Measurements from ENCODE around the gene MSANTD7.
"Not testable (repeated sequence)": the region's sequence is repeated elsewhere in the genome, so short reads cannot be mapped to it uniquely, and the experiment has no call there.

MSANTD7 gene

DNA sequence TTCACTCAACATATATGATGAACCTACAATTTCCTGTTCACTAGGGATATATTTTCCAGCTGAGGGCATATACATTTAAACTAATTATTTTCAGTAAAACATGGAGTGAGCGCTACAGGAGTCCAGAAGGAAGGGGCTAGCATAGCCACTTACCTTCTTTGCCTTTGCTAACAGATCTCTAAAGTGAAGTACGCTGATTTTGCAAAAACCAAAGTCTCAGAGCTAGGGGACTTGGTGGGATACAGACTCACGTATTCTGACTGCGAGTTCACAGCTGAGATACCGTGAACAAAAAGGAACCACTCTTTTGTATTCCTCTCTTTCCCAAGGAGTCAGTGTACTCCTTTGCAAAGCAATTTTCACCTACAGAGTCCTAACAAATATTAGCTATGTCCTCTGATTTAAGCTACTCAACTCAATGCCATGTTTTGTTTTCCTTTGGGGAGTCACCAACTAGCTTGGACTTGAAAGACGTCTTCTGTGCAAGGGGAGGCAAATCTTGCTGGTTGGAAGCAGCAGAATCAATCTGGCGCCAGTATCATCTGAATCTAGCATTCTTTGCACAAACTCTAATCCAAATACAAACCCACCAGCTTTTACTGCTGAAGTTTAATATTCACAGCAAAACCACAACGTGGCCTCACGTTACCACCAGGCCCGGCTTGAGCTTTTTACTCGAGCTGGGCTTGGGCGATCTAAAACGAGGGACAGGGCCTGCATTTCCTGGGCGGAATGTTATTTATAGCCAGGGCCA lies 926 bp upstream of the MSANTD7 start:
- in situ Hi-C loops (cut with MboI; ENCODE audit: low sequenced_read_pairs): no loop called here

DNA sequence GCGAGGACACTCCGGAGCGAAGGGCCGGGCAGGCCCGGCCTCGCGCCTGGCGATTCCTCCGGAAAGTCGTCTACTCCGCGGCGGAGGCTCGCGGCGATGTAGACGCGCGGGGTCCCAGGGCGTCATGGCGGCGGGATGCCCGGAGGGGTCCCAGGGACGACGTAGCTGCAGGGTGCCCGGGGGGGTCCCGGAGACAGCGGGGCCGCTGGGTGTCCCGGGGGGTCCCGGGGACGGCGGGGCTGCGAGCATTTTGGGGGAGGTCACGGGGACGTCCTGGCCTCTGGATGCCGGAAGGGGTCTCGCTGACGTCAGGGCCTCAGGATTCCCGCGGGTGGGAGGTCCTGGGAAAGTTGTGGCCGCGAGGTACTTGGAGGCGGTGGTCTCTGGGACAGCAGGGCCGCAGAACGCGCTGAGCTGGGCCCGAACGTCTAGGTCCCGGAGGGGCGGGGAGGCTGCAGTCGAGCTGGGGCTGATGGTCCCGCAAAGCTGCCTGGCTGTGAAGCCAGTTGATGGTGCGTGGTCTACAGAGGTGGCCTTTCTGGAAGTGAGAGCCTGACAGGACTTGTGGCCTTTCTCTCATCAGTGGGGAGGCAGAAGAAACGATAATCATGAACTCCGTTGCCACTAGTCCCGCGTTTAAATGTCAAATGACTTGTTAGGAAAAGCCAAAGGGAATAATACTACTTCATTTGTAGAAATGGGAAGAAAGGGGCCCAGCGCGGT lies 637 bp downstream of the MSANTD7 start:
- in situ Hi-C loops (cut with MboI; ENCODE audit: low sequenced_read_pairs): no loop called here

DNA sequence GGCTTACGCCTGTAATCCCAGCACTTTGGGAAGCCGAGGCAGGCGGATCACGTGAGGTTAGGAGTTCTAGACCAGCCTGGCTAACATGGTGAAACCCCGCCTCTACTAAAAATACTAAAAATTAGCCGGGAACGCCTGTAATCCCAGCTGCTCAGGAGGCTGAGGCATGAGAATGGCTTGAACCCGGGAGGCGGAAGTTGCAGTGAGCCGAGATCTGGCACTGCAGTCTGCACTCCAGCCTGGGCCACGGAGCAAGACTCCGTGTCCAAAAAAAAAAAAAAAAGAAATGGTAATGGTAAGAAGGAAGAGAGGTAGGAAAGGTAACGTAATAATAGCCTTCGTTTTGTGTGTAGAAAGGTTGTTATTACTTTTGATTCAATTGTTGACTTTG lies 1.2 kb downstream of the MSANTD7 start:
- in situ Hi-C loops (cut with MboI; ENCODE audit: low sequenced_read_pairs): no loop called here

DNA sequence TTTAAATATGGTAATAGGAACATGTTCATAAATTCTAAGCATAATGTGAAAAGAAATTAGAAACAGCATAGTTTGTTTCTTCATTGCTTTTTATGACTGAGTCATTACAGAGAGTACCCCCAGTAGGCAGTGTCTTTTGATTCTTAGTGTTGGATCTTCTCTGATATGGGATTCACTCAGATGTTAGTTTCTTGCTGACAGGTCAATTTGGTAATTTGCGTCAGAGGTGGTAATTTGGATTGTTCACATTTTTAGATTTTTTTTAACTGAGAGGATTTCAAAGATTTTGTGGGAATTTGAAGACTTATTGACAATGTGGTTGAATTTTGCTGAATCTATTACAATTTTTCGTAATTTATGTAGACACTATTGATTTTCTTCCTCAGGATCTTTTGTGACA lies 2.1 kb downstream of the MSANTD7 start:
- in situ Hi-C loops (cut with MboI; ENCODE audit: low sequenced_read_pairs): no loop called here

DNA sequence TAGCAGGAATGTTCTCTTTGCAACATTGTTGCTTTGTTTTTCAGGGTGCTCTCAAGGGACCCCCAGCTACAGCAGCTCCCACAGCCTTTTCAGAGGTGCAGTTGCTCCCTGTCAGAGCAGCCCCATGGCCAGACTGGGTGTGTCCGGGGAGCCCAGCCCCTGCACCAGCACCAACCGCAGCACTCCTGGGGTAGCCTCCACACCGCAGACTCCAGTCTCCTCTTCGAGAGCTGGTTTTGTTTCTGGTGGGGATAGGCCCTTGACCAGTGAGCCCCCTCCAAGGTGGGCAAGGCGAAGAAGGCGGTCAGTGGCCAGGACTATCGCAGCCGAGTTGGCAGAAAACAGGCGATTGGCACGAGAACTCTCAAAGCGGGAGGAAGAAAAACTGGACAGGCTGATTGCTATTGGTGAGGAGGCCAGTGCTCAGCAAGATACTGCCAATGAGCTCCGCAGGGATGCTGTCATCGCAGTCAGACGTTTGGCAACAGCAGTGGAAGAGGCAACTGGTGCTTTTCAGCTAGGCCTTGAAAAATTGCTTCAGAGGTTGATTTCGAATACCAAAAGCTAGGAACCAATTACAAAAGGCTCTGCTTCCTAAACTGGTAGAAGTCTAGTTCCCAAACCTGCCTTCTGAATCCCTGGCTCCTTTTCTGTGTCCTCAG lies 5.4 kb downstream of the MSANTD7 start:
- in situ Hi-C loops (cut with MboI; ENCODE audit: low sequenced_read_pairs): no loop called here

DNA sequence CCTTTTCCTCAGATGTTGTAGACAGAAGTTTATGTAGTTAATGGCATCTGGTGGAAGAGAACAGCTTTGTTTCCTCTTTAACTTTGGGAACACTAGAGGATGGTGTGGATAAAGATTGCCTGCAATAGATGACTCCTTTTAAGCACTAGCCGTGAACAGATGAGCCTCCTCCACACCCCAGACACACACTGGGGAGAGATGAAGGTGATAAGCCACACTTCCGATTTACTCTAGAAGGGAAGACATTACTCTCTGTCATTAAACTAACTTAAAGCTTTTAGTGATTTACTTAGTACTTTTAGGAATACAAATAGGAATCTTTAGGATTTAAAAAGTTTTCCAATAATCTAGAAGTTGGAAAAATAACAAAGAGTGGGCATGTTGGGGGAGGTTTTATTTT lies 6.8 kb downstream of the MSANTD7 start:
- in situ Hi-C loops (cut with MboI; ENCODE audit: low sequenced_read_pairs): no loop called here

DNA sequence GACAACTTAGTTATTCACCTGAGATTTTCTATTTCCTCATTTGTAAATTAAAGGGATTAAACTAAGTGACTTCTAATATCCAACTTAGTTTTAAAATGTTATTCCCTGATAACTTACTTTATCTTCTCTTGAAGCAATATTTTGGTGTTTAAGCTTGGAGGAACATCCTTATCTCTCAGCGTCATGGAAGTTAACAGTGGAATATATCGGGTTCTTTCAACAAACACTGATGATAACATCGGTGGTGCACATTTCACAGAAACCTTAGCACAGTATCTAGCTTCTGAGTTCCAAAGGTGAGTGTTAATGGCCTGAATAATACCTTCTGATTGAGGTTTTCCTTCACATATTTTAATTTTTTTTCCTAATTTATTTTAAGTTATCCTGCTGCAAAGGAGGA lies 14.1 kb downstream of the MSANTD7 start:
- in situ Hi-C loops (cut with MboI; ENCODE audit: low sequenced_read_pairs): no loop called here

DNA sequence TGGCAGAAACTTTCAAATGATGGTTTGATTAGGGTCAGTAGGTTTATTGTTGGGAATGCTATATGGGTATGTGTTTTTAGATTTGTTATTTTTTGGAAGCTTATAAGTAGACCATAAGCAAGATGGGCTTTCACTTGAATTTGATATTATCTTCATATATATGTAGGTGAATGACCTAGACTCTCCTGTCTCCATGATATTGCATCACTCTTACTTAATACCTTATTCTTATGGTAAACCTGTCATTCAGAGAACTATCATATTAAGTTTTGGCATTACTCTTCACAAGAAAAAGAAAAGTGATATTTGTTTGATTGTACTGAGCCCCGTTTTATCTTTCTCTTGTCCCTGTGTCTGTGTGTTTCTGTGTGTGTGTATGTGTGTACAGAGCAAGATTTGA lies 17.3 kb downstream of the MSANTD7 start:
- in situ Hi-C loops (cut with MboI; ENCODE audit: low sequenced_read_pairs): no loop called here

- in situ Hi-C loops (cut with MboI; ENCODE audit: low sequenced_read_pairs): no loop called here
Measured at GRCh38 chr10:14858338-14858960, 20.3 kb downstream of the MSANTD7 start.

GRCh38 chr10:14859043-14859442 lies 20.9 kb downstream of the MSANTD7 start:
- in situ Hi-C loops (cut with MboI; ENCODE audit: low sequenced_read_pairs): no loop called here

GRCh38 chr10:14859775-14860174 lies 21.7 kb downstream of the MSANTD7 start:
- in situ Hi-C loops (cut with MboI; ENCODE audit: low sequenced_read_pairs): no loop called here

DNA sequence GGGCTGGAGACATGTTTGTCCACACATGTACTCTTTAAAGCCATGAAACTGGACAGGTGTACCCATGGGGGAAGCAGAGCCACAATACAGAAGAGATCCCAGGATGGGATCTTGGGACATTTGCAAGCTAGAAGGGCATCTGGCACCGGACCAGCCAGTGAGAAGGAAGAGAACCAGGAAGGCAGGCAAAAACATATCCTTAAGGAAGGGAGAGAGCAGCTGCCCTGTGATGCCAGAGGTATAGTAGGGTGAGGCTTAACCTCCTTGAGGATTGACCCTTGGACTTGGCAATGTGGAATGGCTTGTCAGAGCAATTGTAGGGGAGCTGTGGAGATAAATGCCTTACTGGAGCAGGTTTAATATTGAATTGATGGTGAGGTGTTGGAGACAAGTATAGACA lies 22.7 kb downstream of the MSANTD7 start:
- in situ Hi-C loops (cut with MboI; ENCODE audit: low sequenced_read_pairs): no loop called here

DNA sequence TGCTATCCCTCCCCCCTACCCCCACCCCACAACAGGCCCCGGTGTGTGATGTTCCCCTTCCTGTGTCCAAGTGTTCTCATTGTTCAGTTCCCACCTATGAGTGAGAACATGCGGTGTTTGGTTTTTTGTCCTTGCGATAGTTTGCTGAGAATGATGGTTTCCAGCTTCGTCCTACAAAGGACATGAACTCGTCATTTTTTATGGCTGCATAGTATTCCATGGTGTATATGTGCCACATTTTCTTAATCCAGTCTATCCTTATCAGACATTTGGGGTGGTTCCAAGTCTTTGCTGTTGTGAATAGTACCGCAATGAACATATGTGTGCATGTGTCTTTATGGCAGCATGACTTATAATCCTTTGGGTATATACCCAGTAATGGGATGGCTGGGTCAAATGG lies 26.4 kb downstream of the MSANTD7 start:
- in situ Hi-C loops (cut with MboI; ENCODE audit: low sequenced_read_pairs): not testable (repeated sequence)

- in situ Hi-C loops (cut with MboI; ENCODE audit: low sequenced_read_pairs): not testable (repeated sequence)
Measured at GRCh38 chr10:14864871-14865270, 26.8 kb downstream of the MSANTD7 start.

DNA sequence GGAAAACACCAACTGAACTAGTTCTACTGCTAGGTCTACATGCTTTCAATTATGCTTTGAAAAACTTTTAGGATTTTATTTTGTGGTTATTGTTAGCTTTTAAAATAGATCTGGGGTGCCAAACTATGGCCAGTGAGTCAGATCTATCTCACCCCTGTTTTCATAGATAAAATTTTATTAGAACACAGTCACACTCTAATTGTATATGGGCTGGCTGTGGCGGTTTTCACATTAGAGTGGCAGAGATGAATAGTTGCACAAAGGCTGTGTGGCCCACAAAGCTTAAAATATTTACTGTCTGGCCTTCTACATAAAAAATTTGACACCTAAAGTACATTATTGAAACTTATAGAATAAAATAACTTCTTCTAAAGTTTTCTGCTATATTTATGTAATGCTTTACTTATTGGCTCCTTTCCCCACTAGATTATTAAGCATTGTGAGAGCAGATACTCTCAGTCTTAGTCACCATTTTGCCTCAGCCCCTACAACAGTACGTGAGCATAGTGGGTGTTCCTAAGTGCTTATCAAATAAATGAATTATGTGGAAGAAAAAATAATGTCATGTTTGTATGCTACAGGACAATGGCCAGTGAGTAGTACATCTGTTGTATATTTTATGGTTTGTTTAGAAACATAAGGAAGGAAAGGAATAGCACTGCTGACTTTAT lies 35.1 kb downstream of the MSANTD7 start:
- in situ Hi-C loops (cut with MboI; ENCODE audit: low sequenced_read_pairs): no loop called here

GRCh38 chr10:14875941-14876340 lies 37.8 kb downstream of the MSANTD7 start:
- in situ Hi-C loops (cut with MboI; ENCODE audit: low sequenced_read_pairs): no loop called here

- in situ Hi-C loops (cut with MboI; ENCODE audit: low sequenced_read_pairs): no loop called here
Measured at GRCh38 chr10:14876764-14877163, 38.7 kb downstream of the MSANTD7 start.

DNA sequence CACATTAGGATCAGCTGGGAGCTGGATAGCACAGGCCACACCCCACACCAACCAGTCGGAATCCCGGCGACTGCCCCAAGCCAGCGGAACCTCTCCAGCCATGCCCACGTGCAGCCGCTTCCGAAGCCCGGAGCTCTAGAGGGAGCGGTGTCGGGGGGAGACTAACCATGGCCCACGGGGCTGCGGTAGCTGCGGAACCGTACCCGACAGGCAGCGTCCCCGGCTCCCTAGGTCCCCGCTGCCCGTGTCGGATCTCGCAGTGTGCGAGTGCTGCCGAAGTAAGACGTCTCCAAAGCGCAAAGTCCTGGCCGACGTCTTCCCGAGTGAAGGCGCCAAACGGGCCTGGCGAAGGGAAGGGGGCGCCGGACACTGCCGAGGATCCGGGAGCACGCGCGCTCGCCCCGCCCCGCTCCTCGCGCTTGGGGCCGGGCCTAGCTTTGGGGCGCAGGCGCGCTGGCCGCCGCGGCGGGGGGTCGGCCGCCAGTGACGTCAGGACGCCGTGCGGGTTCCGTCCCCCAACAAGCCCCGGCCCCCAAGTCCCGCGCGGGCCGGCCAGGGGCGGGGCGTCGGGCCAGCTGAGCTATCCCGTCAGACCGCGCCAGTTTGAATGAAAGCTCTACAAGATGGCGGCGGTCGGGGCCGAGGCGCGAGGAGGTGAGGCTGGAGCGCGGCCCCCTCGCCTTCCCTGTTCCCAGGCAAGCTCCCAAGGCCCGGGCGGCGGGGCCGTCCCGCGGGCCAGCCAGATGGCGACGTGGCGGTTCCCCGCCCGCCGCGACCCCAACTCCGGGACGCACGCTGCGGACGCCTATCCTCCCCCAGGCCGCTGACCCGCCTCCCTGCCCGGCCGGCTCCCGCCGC lies 40.4 kb downstream of the MSANTD7 start, which contains the start of gene SUV39H2:
TSS of gene SUV39H2 (plus strand) at position 601 of the 858 bp plus-strand sequence. CDS start at position 624, 23 bp downstream.
- in situ Hi-C loops (cut with MboI; ENCODE audit: low sequenced_read_pairs): no loop called here

- in situ Hi-C loops (cut with MboI; ENCODE audit: low sequenced_read_pairs): no loop called here
Measured at GRCh38 chr10:14879124-14879927, 41.2 kb downstream of the MSANTD7 start.

All from HL-60/S4 treated with phorbol 12-myristate 13-acetate at 8.2 ng/mL for 4 days and 3 days (cell line).